Activated B cell treated with CpG ODN at 0.5 μM for 24 hours (primary cell): ENCODE data around the gene PLIN5. TPM values are rescaled to one million over a fixed set of nuclear protein-coding genes. Genes with fewer than 3 reads are reported as not detected.

Source experiments
- ATAC-seq: fragments of 200-7000 bp; cut with Tn5 transposase; one replicate; pipeline ENCODE4 v1.10.0; 2021; ENCODE audit warnings: low read depth, mild to moderate bottlenecking, moderate library complexity
- CTCF ChIA-PET: fragments of 350-600 bp; sonication (Branson Sonifier 250); formaldehyde crosslinking; loops from one replicate; lab custom pipeline; 2021; ENCODE audit warnings: antibody characterized with exemption; lab: Charles Lee
- POLR2A ChIA-PET: fragments of 350-600 bp; sonication (Branson Sonifier 250); formaldehyde crosslinking; loops from one replicate; lab custom pipeline; 2021; ENCODE audit warnings: antibody characterized with exemption; lab: Charles Lee
- DNase-seq: peaks from one replicate; pipeline ENCODE4 v3.0.0; 2022
- H3K27ac Mint-ChIP-seq: one replicate; pipeline ENCODE4 v1.8.0; 2020; ENCODE audit warnings: mixed read lengths
- H3K27me3 Mint-ChIP-seq: one replicate; pipeline ENCODE4 v1.8.0; 2021; ENCODE audit warnings: mixed read lengths
- H3K36me3 Mint-ChIP-seq: one replicate; pipeline ENCODE4 v1.8.0; 2021; ENCODE audit warnings: low read depth, mixed read lengths
- H3K4me1 Mint-ChIP-seq: one replicate; pipeline ENCODE4 v1.8.0; 2021; ENCODE audit warnings: mixed read lengths
- H3K4me3 Mint-ChIP-seq: one replicate; pipeline ENCODE4 v1.8.0; 2020; ENCODE audit warnings: mild to moderate bottlenecking, mixed read lengths
- H3K9me3 Mint-ChIP-seq: one replicate; pipeline ENCODE4 v1.8.0; 2020; ENCODE audit warnings: mixed read lengths
- CTCF ChIP-seq: fragments of 200-600 bp; IDR thresholded peaks from one replicate; pipeline ENCODE4 v1.8.0; 2022; ENCODE audit warnings: antibody characterized with exemption, mild to moderate bottlenecking
- intact Hi-C: fragments of 100-400 bp; cut with micrococcal nuclease; formaldehyde crosslinking; loops from one replicate; pipeline ENCODE4 v1.15.1; 2024
- total RNA-seq: library from RNA; stranded (reverse); gene quantifications from 2 replicates; pipeline ENCODE4 v1.2.3, GENCODE V29; 2022

PLIN5 gene
- total RNA-seq, 1 donor from 2014 or later: 0.33 TPM

- Mint-ChIP-seq H3K4me1 (no peaks in the 10 kb centered on the region), H3K27ac (no peak overlapping the region), H3K4me3 (no peak overlapping the region), H3K9me3 (no peaks in the 10 kb centered on the region), H3K36me3 (no peaks in the 10 kb centered on the region), H3K27me3 (peaks cover 2% of the 10 kb centered on the region)
- ChIA-PET POLR2A (no interaction called here), CTCF (no interaction called here)
- no peak for TF ChIP-seq CTCF
- DNase-seq: no peak
- intact Hi-C loops: no loop called here
- ATAC-seq: no peak
Measured at GRCh38 chr19:4553775-4554174, 18.8 kb upstream of the PLIN5 start.

- intact Hi-C loops: no loop called here
- no peak for DNase-seq
- no peak overlapping the region for H3K27ac Mint-ChIP-seq
Measured at GRCh38 chr19:4553092-4553695, 18.2 kb upstream of the PLIN5 start.

GRCh38 chr19:4552525-4552819 is 17.4 kb upstream of the PLIN5 start:
- no peak for DNase-seq
- ChIA-PET CTCF (no interaction called here), POLR2A (no interaction called here)
- Mint-ChIP-seq H3K4me1 (no peaks in the 10 kb centered on the region), H3K27ac (no peak overlapping the region), H3K9me3 (no peaks in the 10 kb centered on the region), H3K27me3 (peaks cover 2% of the 10 kb centered on the region), H3K4me3 (no peak overlapping the region), H3K36me3 (no peaks in the 10 kb centered on the region)
- intact Hi-C loops: no loop called here
- no peak for ATAC-seq
- TF ChIP-seq CTCF: no peak

More at GRCh38 chr19:4553092-4553695, 18.2 kb upstream of the PLIN5 start:
- H3K36me3 Mint-ChIP-seq: no peaks in the 10 kb centered on the region
- ChIA-PET POLR2A (no interaction called here), CTCF (no interaction called here)
- H3K9me3 Mint-ChIP-seq: no peaks in the 10 kb centered on the region
- ATAC-seq: no peak
- peaks cover 2% of the 10 kb centered on the region for H3K27me3 Mint-ChIP-seq
- H3K4me3 Mint-ChIP-seq: no peak overlapping the region
- TF ChIP-seq CTCF: no peak
- H3K4me1 Mint-ChIP-seq: no peaks in the 10 kb centered on the region

GRCh38 chr19:4550479-4551050 is 15.5 kb upstream of the PLIN5 start:
- CTCF ChIA-PET: no interaction called here

GRCh38 chr19:4550018-4550417 is 15.0 kb upstream of the PLIN5 start:
- H3K27ac Mint-ChIP-seq: no peak overlapping the region
- ChIA-PET CTCF (no interaction called here), POLR2A (no interaction called here)
- H3K4me1 Mint-ChIP-seq: no peaks in the 10 kb centered on the region
- H3K36me3 Mint-ChIP-seq: no peaks in the 10 kb centered on the region
- TF ChIP-seq CTCF: no peak
- H3K27me3 Mint-ChIP-seq: peaks cover 2% of the 10 kb centered on the region
- no peak overlapping the region for H3K4me3 Mint-ChIP-seq
- no peaks in the 10 kb centered on the region for H3K9me3 Mint-ChIP-seq
- ATAC-seq (no peak), DNase-seq (no peak)
- intact Hi-C loops: no loop called here

More at GRCh38 chr19:4550479-4551050, 15.5 kb upstream of the PLIN5 start:
- Mint-ChIP-seq H3K27me3 (peaks cover 2% of the 10 kb centered on the region), H3K4me1 (no peaks in the 10 kb centered on the region), H3K36me3 (no peaks in the 10 kb centered on the region), H3K4me3 (no peak overlapping the region), H3K27ac (no peak overlapping the region), H3K9me3 (no peaks in the 10 kb centered on the region)
- POLR2A ChIA-PET: no interaction called here
- ATAC-seq (no peak), DNase-seq (no peak)
- TF ChIP-seq CTCF: no peak
- intact Hi-C loops: no loop called here
